IMR-90 (cell line): ENCODE measurements around the gene DPF3. TPM values are rescaled to one million over a fixed set of nuclear protein-coding genes. Genes with fewer than 3 reads are reported as not detected.

Source experiments
- ATAC-seq: fragments of 200-7000 bp; cut with Tn5 transposase; 2 replicates; pipeline ENCODE4 v1.9.1; 2020; ENCODE audit warnings: low read depth, mild to moderate bottlenecking, moderate library complexity
- BruUV-seq: library from RNA; stranded (reverse); fragments of 400-500 nt; replicated peaks from 2 replicates; lab custom pipeline; 2021; lab: Mats Ljungman, UMichigan
- CTCF ChIA-PET: fragments of 300-600 bp; formaldehyde crosslinking; extraction: SDS; loops from one replicate; lab custom pipeline; 2021; ENCODE audit warnings: antibody characterized with exemption; lab: Yijun Ruan, JAX
- POLR2A ChIA-PET: fragments of 300-600 bp; sonication (Branson Sonifier 250); formaldehyde crosslinking; loops from one replicate; lab custom pipeline; 2022; ENCODE audit warnings: antibody characterized with exemption; ENCODE audit not compliant: unreplicated experiment; lab: Charles Lee
- DNase-seq: peaks from one replicate; pipeline ENCODE4 v3.0.0; 2013
- H2AFZ ChIP-seq: replicated peaks from 2 replicates; pipeline ENCODE3; 2013; ENCODE audit warnings: low read length, mild to moderate bottlenecking; ENCODE audit not compliant: poor library complexity
- H2AK5ac ChIP-seq: 2 replicates; pipeline ENCODE4 v1.6.1; 2013; ENCODE audit warnings: low read depth, low read length, inconsistent platforms
- H2AK9ac ChIP-seq: replicated peaks from 2 replicates; pipeline ENCODE3; 2013; ENCODE audit warnings: mild to moderate bottlenecking, low read depth, low read length, moderate library complexity; ENCODE audit not compliant: poor library complexity
- H2BK120ac ChIP-seq: 2 replicates; pipeline ENCODE4 v1.6.1; 2013; ENCODE audit warnings: low read depth, low read length, inconsistent platforms
- H2BK15ac ChIP-seq: 3 replicates; pipeline ENCODE4 v1.6.1; 2013; ENCODE audit warnings: low read depth, low read length, inconsistent platforms
- H2BK20ac ChIP-seq: 2 replicates; pipeline ENCODE4 v1.6.1; 2013; ENCODE audit warnings: low read depth, mild to moderate bottlenecking, inconsistent platforms, low read length, moderate library complexity
- H2BK5ac ChIP-seq: 2 replicates; pipeline ENCODE4 v1.6.1; 2013; ENCODE audit warnings: mild to moderate bottlenecking, low read depth, low read length, inconsistent platforms; ENCODE audit not compliant: poor library complexity, severe bottlenecking
- H3K14ac ChIP-seq: replicated peaks from 2 replicates; pipeline ENCODE4 v1.6.1; 2013; ENCODE audit warnings: low read depth, low read length, inconsistent platforms
- H3K18ac ChIP-seq: 2 replicates; pipeline ENCODE4 v1.6.1; 2013; ENCODE audit warnings: low read depth, low read length, control low read depth
- H3K23ac ChIP-seq: 2 replicates; pipeline ENCODE4 v1.6.1; 2013; ENCODE audit warnings: low read depth, low read length, inconsistent platforms
- H3K27ac ChIP-seq: 2 replicates; pipeline ENCODE4 v1.5.1; 2013; ENCODE audit warnings: mild to moderate bottlenecking, control low read depth, low read length; ENCODE audit not compliant: insufficient read depth
- H3K27me3 ChIP-seq: 2 replicates; pipeline ENCODE4 v1.6.1; 2013; ENCODE audit warnings: low read length; ENCODE audit not compliant: control insufficient read depth, insufficient read depth
- H3K36me3 ChIP-seq: 2 replicates; pipeline ENCODE4 v1.6.1; 2013; ENCODE audit warnings: low read length, mixed read lengths; ENCODE audit not compliant: control insufficient read depth, insufficient read depth
- H3K4ac ChIP-seq: 2 replicates; pipeline ENCODE4 v1.6.1; 2013; ENCODE audit warnings: low read depth, low read length, inconsistent platforms
- H3K4me1 ChIP-seq: 2 replicates; pipeline ENCODE4 v1.6.1; 2013; ENCODE audit warnings: low read length, mixed read lengths; ENCODE audit not compliant: control insufficient read depth, insufficient read depth
- H3K4me2 ChIP-seq: 2 replicates; pipeline ENCODE4 v1.6.1; 2013; ENCODE audit warnings: low read depth, mild to moderate bottlenecking, control low read depth, low read length, moderate library complexity
- H3K4me3 ChIP-seq: 2 replicates; pipeline ENCODE4 v1.5.1; 2013; ENCODE audit warnings: low read depth, mild to moderate bottlenecking, control low read depth, low read length, moderate library complexity; ENCODE audit not compliant: insufficient read depth
- H3K56ac ChIP-seq: 2 replicates; pipeline ENCODE4 v1.6.1; 2013; ENCODE audit warnings: low read length, inconsistent platforms; ENCODE audit not compliant: insufficient read depth; ENCODE audit errors: extremely low read depth
- H3K79me1 ChIP-seq, 2 experiments: 2 replicates each; pipeline ENCODE4 v1.6.1; 2013; ENCODE audit warnings: low read length in 2 of 2, inconsistent platforms in 1 of 2, low read depth in 1 of 2
- H3K9ac ChIP-seq: 2 replicates; pipeline ENCODE4 v1.6.1; 2013; ENCODE audit warnings: low read depth, low read length, control low read depth
- H3K9me1 ChIP-seq: 2 replicates; pipeline ENCODE4 v1.6.1; 2013; ENCODE audit warnings: low read length, inconsistent platforms; ENCODE audit not compliant: insufficient read depth
- H3K9me3 ChIP-seq: 2 replicates; pipeline ENCODE4 v1.6.1; 2013; ENCODE audit warnings: low read length; ENCODE audit not compliant: control insufficient read depth, insufficient read depth
- H4K20me1 ChIP-seq: 2 replicates; pipeline ENCODE4 v1.6.1; 2013; ENCODE audit warnings: low read length, inconsistent platforms; ENCODE audit not compliant: insufficient read depth
- H4K5ac ChIP-seq: 2 replicates; pipeline ENCODE4 v1.6.1; 2013; ENCODE audit warnings: mild to moderate bottlenecking, low read depth, low read length, control low read depth
- H4K8ac ChIP-seq, 2 experiments: 2 replicates each; pipeline ENCODE4 v1.6.1; 2013; ENCODE audit warnings: low read depth in 2 of 2, low read length in 2 of 2, control low read depth in 1 of 2, inconsistent platforms in 1 of 2
- H4K91ac ChIP-seq: 2 replicates; pipeline ENCODE4 v1.6.1; 2013; ENCODE audit warnings: low read depth, low read length, inconsistent platforms; ENCODE audit not compliant: insufficient read depth
- BHLHE40 ChIP-seq: fragments of 150-350 bp; IDR thresholded peaks from 2 replicates; pipeline ENCODE4 v1.6.1; 2016; ENCODE audit warnings: mild to moderate bottlenecking, low read depth, low read length
- CEBPB ChIP-seq: IDR thresholded peaks from 2 replicates; pipeline ENCODE4 v1.6.1; 2012; ENCODE audit warnings: low read depth, low read length, improper control_type of control experiment
- CHD1 ChIP-seq: IDR thresholded peaks from 2 replicates; pipeline ENCODE4 v1.6.1; 2012; ENCODE audit warnings: low read depth, low read length, improper control_type of control experiment
- FOS ChIP-seq: fragments of 150-350 bp; IDR thresholded peaks from 2 replicates; pipeline ENCODE4 v1.6.1; 2016; ENCODE audit warnings: low read depth, low read length
- MAFK ChIP-seq: IDR thresholded peaks from 2 replicates; pipeline ENCODE4 v1.6.1; 2012; ENCODE audit warnings: low read depth, low read length, improper control_type of control experiment
- MAZ ChIP-seq: IDR thresholded peaks from 2 replicates; pipeline ENCODE4 v1.6.1; 2012; ENCODE audit warnings: low read depth, mild to moderate bottlenecking, low read length, improper control_type of control experiment, moderate library complexity, borderline replicate concordance
- MXI1 ChIP-seq: IDR thresholded peaks from 2 replicates; pipeline ENCODE4 v1.6.1; 2012; ENCODE audit warnings: low read depth, mild to moderate bottlenecking, low read length, moderate library complexity, borderline replicate concordance
- NFE2L2 ChIP-seq: fragments of 150-350 bp; IDR thresholded peaks from 2 replicates; pipeline ENCODE4 v1.6.1; 2016; ENCODE audit warnings: low read depth, mild to moderate bottlenecking, low read length
- POLR2A ChIP-seq: IDR thresholded peaks from 2 replicates; pipeline ENCODE4 v1.6.1; 2012; ENCODE audit warnings: mild to moderate bottlenecking, low read depth, low read length
- RAD21 ChIP-seq: IDR thresholded peaks from 2 replicates; pipeline ENCODE4 v1.6.1; 2012; ENCODE audit warnings: low read length, improper control_type of control experiment
- RCOR1 ChIP-seq: IDR thresholded peaks from 2 replicates; pipeline ENCODE4 v1.6.1; 2012; ENCODE audit warnings: mild to moderate bottlenecking, low read length, improper control_type of control experiment; ENCODE audit not compliant: insufficient replicate concordance
- RFX5 ChIP-seq: IDR thresholded peaks from 2 replicates; pipeline ENCODE4 v1.8.0; 2012; ENCODE audit warnings: low read depth, mild to moderate bottlenecking, low read length, moderate library complexity
- SMC3 ChIP-seq: fragments of 150-350 bp; IDR thresholded peaks from 2 replicates; pipeline ENCODE4 v1.6.1; 2016; ENCODE audit warnings: low read depth, mild to moderate bottlenecking, antibody characterized with exemption, low read length, moderate library complexity
- WGBS, 2 experiments: methylation state at CpG; one replicate each; pipeline versions ENCODE4 v1.1.5 to v1.1.7; 2013; ENCODE audit warnings: missing lambda C conversion rate in 2 of 2; ENCODE audit not compliant: insufficient read length in 1 of 2; ENCODE audit errors: extremely low coverage in 2 of 2; 5-methylcytosine and 5-hydroxymethylcytosine counted together
- dilution Hi-C: fragments of 300-500 bp; cut with HindIII; formaldehyde crosslinking; loops from one replicate; pipeline ENCODE4 v1.14.3; 2018; ENCODE audit warnings: low sequenced_read_pairs; ENCODE audit not compliant: unreplicated experiment
- in situ Hi-C: fragments of 300-500 bp; cut with MboI; formaldehyde crosslinking; loops from 3 replicates; pipeline ENCODE4 v1.14.3; 2019; ENCODE audit warnings: low sequenced_read_pairs, inconsistent platforms, mixed read lengths
- intact Hi-C: fragments of 100-400 bp; cut with micrococcal nuclease; formaldehyde crosslinking; loops from 2 replicates; pipeline ENCODE4 v1.10.0; 2022
- polyA plus RNA-seq, 3 experiments: library from polyadenylated mRNA; depleted of rRNA; stranded (reverse); fragments of >200 nt; gene quantifications; 2 replicates each; pipeline ENCODE4 v1.2.3, GENCODE V29; 2012; ENCODE audit warnings: low replicate concordance in 1 of 3
- total RNA-seq: library from RNA; depleted of rRNA; stranded (reverse); fragments of >200 nt; gene quantifications from 2 replicates; pipeline ENCODE4 v1.2.3, GENCODE V29; 2012
- TF ChIP-seq, protein P1 (sequence below): fragments of 150-350 bp; IDR thresholded peaks from 2 replicates; pipeline ENCODE4 v1.6.1; 2016; ENCODE audit warnings: low read depth, mild to moderate bottlenecking, low read length, moderate library complexity, borderline replicate concordance
- TF ChIP-seq, protein P2 (sequence below): conservative IDR thresholded peaks from 2 replicates; pipeline ENCODE4 v1.5.1; 2012; ENCODE audit warnings: mild to moderate bottlenecking, low read depth, low read length, improper control_type of control experiment
- TF ChIP-seq, protein P3 (sequence below): fragments of 150-350 bp; IDR thresholded peaks from 2 replicates; pipeline ENCODE4 v1.6.1; 2017; ENCODE audit warnings: mild to moderate bottlenecking, antibody characterized with exemption, low read length, low read depth

DPF3 gene
- total and polyA plus RNA-seq, 2 of the 4 experiments (the other 2 are of a cell fraction) = 30.5 to 32.8 TPM

DNA sequence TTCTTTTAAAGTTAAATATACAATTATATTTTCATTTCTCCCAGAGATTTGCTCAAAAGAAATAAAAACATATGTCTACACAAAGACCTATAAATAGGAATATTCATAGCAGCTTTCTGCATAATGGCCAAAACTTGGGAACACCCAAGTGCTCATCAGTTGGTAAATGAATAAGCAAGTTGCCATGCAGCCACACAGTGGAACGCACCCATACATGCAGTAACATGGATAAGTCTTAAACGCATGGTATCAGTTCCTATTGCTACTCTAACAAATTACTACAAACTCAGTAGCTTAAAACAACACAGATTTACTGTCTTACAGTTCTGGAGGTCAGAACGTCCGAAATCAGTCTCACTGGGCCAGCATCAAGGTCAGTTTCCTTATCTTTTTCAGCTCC is 78.5 kb downstream of the DPF3 start:
- Histone ChIP-seq H3K18ac (no peak overlapping the region), H3K56ac (no peak overlapping the region), H2AK5ac (no peak overlapping the region), H2BK120ac (no peak overlapping the region), H3K36me3 (0 out of 2 replicates have a peak, but pooled peaks cover 3% of the 10 kb centered on the region), H3K79me1 (peaks cover 30 to 55% of the 10 kb centered on the region in 2 experiments; a peak in 3 of 4 replicates), H3K14ac (no peak overlapping the region), H4K5ac (no peak overlapping the region), H3K4me2 (no peak overlapping the region), H3K9me1 (peaks cover 8% of the 10 kb centered on the region; the same call in 1 of the 2 replicates), H3K4me3 (no peak overlapping the region), H4K20me1 (peaks cover 33% of the 10 kb centered on the region), H3K4me1 (peaks cover 8% of the 10 kb centered on the region), H3K27ac (no peak overlapping the region), H2AFZ (no peak overlapping the region), H2BK5ac (no peak overlapping the region), H2BK20ac (no peak overlapping the region), H3K4ac (no peak overlapping the region), H2BK15ac (no peak overlapping the region), H2AK9ac (no peak overlapping the region), H3K9me3 (no peaks in the 10 kb centered on the region), H4K91ac (no peak overlapping the region), H3K23ac (no peak overlapping the region), H3K27me3 (no peaks in the 10 kb centered on the region), H4K8ac (no peak overlapping the region), H3K9ac (no peak overlapping the region)
- POLR2A ChIA-PET = no interaction called here
- dilution Hi-C loops = no loop called here
- no peak for ATAC-seq
- 17% methylated on average over 2 of the region's 4 CpGs; no CpG with 5 or more reads in 1 of the 2 experiments for WGBS, 2 experiments
- CTCF ChIA-PET = interaction anchor here (0.7 kb wide), 1 partner anchor 16 kb away, joined by 3 read pairs; no protein-coding TSS in a partner anchor
- in situ Hi-C loops = no loop called here
- no peak for TF ChIP-seq MAFK
- TF ChIP-seq BHLHE40 = no peak
- no peak for TF ChIP-seq CHD1
- TF ChIP-seq NFE2L2 = no peak
- TF ChIP-seq, protein P1, sequence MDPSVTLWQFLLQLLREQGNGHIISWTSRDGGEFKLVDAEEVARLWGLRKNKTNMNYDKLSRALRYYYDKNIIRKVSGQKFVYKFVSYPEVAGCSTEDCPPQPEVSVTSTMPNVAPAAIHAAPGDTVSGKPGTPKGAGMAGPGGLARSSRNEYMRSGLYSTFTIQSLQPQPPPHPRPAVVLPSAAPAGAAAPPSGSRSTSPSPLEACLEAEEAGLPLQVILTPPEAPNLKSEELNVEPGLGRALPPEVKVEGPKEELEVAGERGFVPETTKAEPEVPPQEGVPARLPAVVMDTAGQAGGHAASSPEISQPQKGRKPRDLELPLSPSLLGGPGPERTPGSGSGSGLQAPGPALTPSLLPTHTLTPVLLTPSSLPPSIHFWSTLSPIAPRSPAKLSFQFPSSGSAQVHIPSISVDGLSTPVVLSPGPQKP = no peak
- TF ChIP-seq MXI1 = no peak
- TF ChIP-seq RFX5 = no peak
- no peak for TF ChIP-seq SMC3
- no peak for TF ChIP-seq POLR2A
- TF ChIP-seq, protein P2, sequence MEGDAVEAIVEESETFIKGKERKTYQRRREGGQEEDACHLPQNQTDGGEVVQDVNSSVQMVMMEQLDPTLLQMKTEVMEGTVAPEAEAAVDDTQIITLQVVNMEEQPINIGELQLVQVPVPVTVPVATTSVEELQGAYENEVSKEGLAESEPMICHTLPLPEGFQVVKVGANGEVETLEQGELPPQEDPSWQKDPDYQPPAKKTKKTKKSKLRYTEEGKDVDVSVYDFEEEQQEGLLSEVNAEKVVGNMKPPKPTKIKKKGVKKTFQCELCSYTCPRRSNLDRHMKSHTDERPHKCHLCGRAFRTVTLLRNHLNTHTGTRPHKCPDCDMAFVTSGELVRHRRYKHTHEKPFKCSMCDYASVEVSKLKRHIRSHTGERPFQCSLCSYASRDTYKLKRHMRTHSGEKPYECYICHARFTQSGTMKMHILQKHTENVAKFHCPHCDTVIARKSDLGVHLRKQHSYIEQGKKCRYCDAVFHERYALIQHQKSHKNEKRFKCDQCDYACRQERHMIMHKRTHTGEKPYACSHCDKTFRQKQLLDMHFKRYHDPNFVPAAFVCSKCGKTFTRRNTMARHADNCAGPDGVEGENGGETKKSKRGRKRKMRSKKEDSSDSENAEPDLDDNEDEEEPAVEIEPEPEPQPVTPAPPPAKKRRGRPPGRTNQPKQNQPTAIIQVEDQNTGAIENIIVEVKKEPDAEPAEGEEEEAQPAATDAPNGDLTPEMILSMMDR = no peak
- TF ChIP-seq CEBPB = no peak
- TF ChIP-seq MAZ = no peak
- no peak for TF ChIP-seq RAD21
- TF ChIP-seq, protein P3, sequence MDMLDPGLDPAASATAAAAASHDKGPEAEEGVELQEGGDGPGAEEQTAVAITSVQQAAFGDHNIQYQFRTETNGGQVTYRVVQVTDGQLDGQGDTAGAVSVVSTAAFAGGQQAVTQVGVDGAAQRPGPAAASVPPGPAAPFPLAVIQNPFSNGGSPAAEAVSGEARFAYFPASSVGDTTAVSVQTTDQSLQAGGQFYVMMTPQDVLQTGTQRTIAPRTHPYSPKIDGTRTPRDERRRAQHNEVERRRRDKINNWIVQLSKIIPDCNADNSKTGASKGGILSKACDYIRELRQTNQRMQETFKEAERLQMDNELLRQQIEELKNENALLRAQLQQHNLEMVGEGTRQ = no peak
- TF ChIP-seq FOS = no peak
- TF ChIP-seq RCOR1 = no peak
- intact Hi-C loops = no loop called here
- DNase-seq = no peak
- BruUV-seq = no TSS peak
